PC-3 (cell line): ENCODE measurements around the gene SHISAL2A.

ENCODE experiments used
- CTCF ChIP-seq: fragments of 300-600 bp; sonication (generic); conservative IDR thresholded peaks from 2 replicates; pipeline ENCODE4 v1.5.1; 2017; ENCODE audit warnings: antibody characterized with exemption, low read depth, mild to moderate bottlenecking, low read length
- EZH2phosphoT487 ChIP-seq: fragments of 300-600 bp; sonication (generic); IDR thresholded peaks from 2 replicates; pipeline ENCODE4 v1.6.1; 2018; ENCODE audit warnings: mild to moderate bottlenecking, antibody characterized with exemption, low read length, borderline replicate concordance

- no peak for TF ChIP-seq CTCF
- TF ChIP-seq EZH2phosphoT487, result no peak
Observed at GRCh38 chr1:52640697-52641096, 7.7 kb downstream of the SHISAL2A start.
